Tongue (tissue), 2 donors: ENCODE data around the gene ERGIC1. TPM values are rescaled to one million over a fixed set of nuclear protein-coding genes. Genes with fewer than 3 reads are reported as not detected.
"Not testable (repeated sequence)": the region's sequence is repeated elsewhere in the genome, so short reads cannot be mapped to it uniquely, and the experiment has no call there.

Source experiments
- DNase-seq: peaks from one replicate; pipeline ENCODE4 v3.0.0-alpha.2; 2015
- total RNA-seq: library from RNA; depleted of rRNA; stranded (reverse); fragments of >200 nt; gene quantifications from one replicate; pipeline ENCODE4 v1.2.3, GENCODE V29; 2014

ERGIC1 gene, protein sequence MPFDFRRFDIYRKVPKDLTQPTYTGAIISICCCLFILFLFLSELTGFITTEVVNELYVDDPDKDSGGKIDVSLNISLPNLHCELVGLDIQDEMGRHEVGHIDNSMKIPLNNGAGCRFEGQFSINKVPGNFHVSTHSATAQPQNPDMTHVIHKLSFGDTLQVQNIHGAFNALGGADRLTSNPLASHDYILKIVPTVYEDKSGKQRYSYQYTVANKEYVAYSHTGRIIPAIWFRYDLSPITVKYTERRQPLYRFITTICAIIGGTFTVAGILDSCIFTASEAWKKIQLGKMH
- total RNA-seq = 67.5 TPM

DNA sequence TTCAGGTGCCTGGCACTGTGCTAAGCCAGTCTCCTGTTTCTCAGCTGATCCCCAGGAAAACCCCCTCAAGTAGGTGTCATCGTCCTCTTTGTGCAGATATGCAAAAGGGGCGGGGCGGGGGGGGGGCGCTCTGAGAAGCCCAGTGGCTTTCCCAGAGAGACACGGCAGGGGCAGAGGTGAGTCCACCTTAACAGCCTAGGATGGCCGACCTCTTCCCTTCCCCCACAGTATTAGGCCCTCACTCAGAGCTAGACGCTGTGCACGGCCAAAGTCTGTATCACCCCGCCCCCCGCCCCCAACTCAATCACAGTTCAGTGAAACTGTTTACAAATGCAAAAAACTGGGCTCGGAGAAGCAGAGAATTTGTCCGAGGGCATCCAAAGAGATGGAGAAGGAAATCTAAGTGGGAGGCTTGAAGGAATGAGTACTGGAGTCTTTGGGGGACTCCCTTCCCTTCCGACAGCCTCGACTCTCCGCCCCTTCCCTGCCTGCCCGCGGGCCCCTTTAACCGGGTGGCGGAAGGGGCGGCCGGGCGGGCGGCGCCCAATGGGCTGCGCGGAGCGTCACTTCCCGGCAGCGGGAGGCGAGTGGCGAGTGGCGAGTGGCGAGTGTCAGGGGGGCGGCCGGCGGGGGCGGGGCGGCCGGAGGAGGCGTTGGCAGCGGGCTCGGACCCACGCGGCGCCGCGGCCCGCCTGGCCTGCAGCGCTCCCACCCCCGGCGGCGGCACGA lies at the start of gene ERGIC1:
TSS of gene ERGIC1 (plus strand) at position 566 of the 729 bp plus-strand sequence. CDS start at position 729, 163 bp downstream.
- DNase-seq = peak; percentile 88

DNA sequence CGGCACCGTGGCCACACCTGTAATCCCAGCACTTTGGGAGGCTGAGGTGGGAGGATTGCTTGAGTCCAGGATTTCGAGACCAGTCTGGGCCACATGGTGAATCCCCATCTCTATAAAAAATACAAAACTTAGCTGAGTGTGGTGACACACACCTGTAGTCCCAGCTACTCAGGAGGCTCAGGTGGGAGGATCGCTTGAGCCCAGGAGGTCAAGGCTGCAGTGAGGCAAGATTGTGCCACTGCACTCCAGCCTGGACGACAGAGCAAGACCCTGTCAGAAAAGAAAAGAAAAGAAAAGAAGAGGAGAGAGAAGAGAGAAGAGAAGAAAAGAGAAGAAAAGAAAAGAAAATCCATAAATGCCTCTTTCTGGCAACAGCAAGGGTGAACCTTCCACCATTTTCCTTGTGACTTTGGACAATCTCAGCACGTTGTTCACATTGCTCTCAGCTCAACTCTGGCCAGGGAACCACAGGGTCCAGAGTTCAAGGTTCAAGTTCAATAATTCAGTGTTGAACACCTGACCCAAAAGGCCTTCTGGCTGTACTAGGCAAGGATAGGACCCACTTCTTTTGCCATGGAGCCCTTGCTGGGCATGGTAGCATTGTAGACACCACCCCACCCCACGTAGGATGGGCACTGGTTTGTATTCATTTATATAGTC lies 48.5 kb upstream of the ERGIC1 start:
- DNase-seq = no peak

DNA sequence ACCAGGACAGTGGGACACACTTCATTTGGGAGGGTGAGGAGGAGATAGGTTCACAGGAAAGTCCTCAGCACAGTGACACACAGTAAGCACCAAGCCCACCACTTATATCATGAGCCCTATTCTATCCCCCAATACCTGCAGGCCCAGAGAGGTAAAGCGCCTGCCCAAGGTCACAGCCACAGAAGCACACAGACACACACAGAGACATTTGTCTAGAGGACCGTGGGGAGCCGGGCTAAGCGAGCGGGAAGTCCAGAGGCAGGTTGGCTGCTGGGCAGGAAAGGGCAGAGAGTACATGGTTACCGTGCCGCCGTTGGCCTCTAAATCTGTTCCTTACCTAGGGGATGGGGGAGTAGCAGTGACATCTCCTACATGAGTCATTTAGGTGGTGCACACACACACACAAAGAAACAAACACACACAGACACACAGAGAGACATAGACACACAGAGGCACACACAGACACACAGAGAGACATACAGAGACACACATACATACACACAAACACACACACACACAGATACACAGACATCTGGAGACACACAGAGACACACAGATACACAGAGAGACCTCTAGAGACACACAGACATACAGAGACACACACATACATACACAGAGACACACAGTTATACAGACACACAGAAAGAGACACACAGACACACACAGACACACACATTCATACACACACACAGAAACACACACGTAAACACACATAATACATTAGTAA lies 47.2 kb upstream of the ERGIC1 start:
- DNase-seq = no peak

DNA sequence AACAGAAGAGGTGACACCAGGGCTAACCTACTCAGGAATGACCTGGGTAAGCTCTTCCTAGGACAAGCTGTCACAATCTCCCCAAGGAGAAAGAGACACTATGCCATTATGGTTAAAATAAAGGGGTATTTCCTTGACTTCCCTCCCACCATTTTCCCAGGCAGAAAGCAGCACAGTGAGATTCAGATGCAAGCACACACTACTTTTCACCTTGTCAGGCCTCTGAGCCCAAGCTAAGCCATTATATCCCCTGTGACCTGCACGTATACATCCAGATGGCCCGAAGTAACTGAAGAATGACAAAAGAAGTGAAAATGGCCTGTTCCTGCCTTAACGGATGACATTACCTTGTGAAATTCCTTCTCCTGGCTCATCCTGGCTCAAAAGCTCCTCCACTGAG lies 46.5 kb upstream of the ERGIC1 start:
- DNase-seq = not testable (repeated sequence)

DNA sequence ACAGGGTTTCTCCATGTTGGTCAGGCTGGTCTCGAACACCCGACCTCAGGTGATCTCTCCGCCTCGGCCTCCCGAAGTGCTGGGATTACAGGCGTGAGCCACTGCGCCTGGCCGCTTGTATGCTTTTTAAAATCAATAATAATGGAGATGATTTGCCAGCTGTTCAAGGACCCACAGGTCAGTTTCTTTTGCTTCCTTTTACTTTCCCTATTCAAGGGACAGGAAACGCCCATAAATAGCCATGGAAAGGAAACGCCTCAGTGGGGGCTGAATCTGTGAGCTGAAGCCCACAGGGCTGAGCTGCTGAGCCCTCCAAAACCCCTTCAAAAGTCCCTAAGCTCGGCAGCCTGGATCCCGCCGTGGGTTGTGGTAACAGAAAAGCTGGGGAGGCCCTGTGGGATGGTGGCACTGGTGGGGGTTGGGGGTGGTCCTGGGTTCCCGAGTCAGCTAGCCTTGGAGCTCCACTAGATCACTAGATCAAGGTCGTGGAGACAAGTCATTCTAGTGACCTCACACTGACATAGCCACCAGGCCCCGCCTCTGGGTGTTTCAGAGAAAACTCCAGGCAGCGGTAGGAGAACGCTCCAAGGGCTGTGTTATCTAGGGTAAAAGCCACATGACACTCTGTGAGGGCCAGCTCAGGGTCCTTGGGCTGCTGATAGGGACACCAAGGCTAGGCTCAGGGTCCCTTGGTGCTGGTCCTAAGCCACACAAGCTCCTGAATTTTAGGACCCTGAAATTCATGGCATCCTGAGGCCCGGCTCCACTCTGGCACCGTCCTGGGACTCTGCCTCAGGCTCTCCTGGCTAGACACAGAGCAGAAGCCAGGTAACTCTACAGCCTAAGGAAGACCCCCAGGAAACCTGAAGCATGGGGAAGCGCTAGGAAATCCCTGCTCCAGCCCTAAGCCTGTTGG lies 45.0 kb upstream of the ERGIC1 start:
- no peak for DNase-seq

DNA sequence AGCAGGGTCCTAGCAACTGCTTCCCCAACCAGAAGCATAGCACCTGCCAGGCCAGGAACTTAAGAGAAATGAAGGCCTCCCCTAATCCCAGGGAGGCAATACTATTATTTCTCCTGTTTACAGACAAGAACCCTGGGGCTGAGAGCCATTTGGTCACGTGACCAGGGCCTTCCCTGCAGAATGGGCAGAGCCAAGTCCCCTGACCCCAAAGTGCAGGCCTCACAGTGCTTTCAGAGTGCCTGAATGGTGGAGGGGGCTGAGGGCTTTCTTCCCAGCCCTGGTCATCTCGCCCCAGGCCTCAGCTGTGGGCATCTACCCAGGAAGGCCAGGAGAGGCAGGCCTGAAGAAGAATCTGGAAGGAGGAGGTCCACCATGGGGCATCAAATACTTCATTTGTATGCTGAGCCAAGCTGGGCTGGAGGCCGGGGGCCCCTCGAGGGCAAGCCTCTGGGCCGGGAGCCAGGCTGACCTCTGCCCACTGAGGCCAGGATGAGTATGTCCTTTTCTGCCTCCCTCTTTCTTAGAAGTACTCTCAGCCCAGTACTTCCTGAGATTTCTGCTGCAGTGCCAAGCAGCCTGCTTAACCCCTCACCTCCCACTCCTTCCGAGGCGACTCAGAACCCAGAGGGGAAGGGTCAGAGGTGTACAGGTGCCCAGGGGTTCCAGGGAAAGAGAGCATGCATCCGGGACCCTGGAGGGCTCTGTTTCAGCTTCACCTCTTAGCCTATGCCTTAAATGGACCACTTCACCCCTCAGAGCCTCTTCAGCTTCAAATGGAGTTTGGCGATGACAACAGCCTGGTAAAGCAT lies 44.2 kb upstream of the ERGIC1 start:
- no peak for DNase-seq

DNA sequence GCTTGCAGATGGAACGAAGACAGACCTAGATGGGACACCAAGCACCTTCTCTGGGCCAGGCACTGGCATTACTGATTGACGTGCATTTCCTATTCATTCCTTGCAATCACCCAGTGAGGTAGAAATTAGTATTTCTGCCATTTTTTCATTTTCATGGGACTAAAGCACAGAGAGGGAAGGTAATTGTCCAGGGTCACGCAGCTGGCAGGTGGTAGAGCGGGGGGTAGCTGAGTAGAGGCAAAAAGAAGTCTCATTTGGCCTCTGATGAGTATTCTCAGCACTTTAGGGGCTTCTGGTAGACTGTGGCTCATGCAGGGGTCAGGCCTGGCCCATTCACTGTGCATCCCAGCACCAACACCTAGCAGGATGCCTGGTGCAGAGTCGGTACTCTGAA lies 43.6 kb upstream of the ERGIC1 start:
- DNase-seq = no peak

DNA sequence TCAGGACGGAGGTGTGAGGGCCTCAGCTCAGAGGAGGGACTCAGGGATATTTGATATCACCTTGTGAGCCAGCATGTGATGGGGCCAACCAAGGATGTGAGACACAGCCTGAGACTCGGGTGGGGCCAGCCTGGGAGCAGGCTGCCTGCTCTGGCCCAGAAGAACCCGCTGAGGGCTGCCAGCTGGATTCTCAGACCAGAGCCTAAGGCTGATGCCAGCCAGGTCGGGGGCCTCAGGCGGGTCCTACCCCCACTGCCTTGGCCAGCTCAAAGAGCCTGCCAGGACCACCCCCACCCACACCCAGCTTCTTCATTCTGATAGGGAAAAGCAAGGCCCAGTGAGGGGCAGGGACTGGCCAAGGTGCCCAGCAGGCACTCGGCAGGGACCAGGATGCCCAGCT lies 42.8 kb upstream of the ERGIC1 start:
- no peak for DNase-seq

DNA sequence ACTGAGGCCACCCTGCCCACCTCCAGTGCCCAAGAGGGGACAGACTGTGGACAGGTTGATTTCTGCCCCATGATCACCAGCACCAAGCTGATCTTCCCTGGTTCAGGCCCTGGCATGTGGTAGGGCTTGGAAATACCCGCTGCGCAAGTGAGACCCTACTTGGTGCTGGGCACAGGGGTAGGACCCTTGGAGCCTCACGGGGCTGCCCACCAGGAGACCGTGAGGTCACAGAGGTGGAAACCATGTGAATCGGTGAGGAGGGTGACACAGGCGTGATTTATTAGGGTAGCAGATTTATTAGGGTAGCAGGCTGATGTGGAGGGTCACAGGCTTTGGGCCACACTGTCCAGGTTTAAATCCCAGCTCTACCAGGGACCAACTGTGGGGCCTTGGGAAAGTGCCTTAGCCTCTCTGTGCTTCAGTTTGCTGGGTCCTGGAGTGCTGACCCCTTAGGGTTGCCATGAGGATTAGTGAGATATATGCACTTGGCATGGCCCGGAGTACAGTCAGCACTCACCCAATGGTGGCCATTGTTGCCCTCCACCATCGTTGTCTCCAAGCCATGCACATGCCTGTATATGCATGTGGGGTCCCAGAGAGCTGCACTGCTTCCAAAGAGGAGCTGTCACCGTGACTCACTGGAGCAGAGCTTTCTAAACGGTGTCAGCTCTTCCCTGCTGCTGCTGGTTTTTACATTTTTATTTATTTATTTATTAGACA lies 42.2 kb upstream of the ERGIC1 start:
- no peak for DNase-seq

DNA sequence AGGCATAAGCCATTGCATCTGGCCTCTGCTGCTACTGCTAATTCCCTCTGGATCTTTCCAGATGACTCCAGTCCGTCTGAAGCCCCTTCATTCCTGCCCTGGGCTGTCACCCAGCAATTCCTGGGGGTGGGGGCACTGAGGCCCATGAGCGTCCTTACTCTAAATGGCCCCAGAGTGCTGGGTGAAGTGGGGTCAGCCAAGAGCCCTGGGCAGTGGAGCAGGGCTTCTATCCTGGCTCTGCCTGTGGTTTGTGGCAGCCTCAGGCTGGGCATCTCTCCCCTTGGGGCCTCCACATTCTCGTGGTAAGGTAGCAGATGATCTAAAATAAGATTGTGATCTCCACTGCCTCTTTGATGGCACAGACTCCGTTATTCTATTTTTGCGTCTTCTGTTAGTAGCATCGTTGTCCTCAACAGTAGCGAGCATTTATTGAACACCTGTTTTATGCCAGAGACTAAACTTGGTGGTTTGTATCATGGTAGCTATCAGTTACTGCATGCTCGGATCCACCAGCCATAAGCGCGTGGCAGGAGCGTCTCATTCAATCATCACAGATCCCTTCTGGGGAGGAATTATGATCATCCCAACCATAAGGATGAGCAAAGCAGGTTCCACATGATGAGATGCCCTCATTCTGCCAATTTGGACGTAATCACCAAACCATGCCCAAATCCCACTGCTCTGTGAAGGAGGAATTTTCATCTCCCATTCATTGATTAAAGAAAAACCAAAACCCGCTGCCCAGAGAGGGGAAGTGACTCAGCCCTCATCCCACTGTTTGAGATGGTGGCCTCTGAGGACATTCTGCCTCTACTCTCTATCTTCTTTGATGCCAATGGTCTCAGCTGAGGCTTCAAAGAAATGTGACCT lies 41.1 kb upstream of the ERGIC1 start:
- peak; percentile 78 for DNase-seq

DNA sequence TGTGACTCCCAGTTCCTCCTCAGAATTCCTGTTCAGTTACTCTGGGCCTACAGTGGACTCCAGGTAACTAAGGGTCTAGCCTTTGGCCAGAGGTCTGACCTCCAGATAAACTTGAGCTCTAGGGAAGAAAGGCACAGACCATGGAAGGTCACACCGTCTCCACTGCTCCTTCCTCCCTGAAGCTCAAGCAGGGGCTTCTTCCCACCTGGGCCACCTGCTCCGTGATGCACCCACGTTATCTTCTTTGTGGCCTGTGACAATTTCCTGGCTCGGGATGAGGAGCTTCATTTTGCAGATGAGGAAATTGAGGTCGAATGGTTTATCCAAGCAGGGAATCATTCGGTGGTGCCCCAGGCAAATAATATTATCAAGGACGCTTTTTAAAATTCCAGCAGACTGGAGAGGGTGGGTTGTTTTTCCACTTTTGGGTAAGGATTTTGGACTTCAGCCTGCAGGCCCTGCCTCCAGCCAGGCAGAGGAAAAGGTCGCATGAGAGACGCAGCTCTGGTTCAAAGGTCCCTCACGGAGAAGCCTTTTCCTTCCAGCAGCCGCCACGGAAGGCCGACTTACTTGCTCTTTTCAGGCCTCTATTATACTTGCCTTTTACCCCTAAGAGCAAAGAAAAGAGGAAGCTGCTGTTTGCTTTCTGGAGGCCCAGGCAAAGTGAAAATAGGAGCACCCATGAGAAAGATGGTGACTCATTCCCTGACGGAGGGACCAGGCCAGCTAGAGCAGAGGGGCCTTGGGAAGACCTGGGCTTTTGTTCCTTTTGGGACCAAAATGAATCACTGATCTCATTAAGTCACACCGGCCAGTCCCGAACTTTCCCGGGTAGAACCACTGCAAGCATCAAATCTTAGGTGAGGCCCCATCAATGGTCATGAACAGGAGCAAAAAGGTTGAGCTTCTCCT lies 40.2 kb upstream of the ERGIC1 start:
- no peak for DNase-seq

DNA sequence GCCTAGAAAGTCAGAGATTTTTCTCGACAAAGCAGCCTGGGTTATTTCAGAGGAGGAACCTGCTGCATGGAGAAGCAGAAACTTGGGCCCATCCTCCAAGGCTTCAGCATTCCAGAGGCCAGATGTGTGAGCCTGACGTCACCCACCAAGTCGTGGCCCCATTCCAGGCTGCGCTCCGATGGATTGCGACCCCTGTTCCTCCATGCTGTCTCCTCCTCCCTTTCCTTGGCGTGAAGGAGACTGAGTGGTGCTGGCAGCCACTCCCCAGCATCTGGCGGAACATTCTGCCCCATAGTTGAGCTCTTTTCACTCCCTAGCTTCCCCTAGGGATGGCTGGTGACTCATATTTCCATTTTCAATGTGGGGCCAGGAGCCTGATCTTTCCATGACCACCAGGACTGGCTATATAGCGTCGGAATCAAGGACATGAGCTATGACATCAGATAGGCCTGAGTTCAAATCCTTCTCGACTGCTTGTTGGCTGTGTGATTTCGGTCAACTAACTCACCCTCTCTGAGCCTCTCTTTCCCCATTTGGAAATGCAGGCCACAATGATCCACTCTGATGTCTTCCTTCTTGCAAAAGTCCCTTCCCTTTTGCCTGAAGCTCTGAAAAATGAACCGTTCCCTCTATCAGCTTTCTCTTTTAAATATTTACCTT lies 38.6 kb upstream of the ERGIC1 start:
- peak; percentile 98 for DNase-seq

DNA sequence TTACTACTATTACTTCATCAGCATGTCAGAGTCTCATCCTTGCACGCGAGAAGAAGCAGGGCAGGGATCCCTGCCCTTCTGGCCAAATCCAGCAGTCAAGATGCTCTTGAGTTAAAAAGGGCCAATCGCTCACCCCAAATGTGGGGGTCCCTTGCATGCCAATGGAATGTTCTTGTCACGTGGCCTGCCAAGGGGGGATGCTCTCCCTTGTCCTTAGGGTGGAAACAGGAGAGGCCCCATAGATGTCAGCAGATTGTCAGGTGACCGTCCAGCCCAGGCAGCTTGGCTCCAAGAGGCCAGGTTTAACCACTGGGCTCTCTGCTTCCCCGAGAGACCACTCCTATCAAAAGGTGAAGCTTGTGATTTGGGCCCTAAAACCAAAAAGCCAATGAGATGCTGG lies 37.7 kb upstream of the ERGIC1 start:
- DNase-seq = no peak

DNA sequence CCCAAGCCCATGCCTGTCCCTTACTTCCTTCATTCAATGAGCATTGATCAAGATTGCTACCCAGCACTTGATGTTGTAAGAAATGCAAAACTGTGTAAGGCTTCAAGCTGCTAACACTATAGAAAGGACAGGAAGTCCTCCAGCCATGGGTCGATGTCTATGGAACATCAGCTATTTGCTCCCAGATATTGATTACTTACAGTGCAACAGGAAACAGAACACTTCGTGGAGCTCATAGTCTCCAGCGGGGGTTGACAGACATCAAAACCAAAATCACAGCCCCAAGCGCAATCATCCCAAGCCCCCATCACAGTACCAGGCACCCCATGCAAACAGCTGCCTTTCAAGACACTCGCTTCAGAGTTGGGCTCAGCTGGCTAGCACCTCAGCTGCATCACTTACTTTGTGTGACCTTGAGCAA lies 36.3 kb upstream of the ERGIC1 start:
- no peak for DNase-seq

DNA sequence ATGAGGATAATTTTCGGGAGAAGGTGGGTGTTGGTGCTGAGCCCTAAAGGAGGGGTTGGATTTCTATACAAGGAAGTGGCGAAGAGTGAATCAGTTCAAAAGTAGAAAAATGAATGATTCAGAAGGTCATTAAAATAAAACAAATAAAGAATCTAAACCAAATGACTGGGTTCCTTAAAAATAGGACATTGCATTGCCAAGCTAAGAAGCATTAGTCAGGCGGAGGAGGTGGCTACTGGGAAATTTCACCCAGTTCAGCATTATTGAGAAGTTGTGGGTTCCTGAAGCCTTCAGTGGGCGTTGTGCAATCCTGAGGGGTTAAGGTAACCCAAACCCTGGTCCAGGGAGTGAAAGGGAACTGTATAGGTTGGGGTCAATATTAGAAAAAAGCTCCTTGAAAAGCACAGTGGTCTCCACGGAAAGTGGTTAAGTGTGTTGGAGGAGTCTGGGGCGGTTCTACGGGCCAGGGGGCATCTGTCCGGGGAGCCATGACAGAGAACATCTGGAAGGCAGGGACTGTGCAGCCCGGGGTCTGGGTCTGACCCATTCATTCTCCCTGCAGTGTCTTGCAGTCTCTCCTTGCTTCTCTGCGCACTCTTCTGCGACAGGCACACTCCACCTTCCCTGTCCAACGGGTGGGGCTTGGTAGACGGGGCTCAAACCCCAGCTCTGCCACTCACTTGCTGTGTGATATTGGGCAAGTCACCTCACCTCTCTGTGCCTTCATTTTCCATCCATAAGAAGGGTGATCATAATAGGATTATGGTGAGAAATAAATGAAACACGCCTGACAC lies 35.4 kb upstream of the ERGIC1 start:
- DNase-seq = no peak

DNA sequence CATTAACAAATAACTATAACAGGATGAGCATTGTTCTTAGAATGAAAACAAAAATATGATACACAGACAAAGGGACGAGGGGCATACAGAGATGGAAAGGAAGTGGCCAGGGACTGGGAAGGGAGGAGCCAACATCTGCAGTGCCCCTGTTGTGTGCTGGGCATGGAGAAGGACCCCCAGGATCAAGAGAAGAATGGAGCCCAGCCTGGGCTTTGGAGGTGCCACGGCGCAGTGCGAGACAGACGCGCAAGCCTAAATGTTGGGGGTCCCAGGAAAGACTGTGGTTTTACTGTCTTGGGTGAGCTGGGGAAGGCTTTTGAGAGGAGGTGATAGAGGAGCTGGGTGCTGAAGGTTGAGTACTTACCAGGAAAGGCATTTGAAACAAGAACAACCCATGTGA lies 34.6 kb upstream of the ERGIC1 start:
- no peak for DNase-seq
